Effector CD4-positive, alpha-beta T cell (primary cell): Measurements from ENCODE around the gene MACROD1.
A peak's percentile ranks its signal among the peaks of the same experiment; 100 is the strongest.

Source experiments
- DNase-seq: peaks from one replicate; pipeline ENCODE4 v3.0.0-alpha.2; 2020
- total RNA-seq: gene quantifications from one replicate; lab custom pipeline; 2026; lab: John Stamatoyannopoulos, UW

Gene MACROD1
- total RNA-seq, result 2.8 reads per million, percentile 9 among the genes with 10 or more reads in this experiment

DNA sequence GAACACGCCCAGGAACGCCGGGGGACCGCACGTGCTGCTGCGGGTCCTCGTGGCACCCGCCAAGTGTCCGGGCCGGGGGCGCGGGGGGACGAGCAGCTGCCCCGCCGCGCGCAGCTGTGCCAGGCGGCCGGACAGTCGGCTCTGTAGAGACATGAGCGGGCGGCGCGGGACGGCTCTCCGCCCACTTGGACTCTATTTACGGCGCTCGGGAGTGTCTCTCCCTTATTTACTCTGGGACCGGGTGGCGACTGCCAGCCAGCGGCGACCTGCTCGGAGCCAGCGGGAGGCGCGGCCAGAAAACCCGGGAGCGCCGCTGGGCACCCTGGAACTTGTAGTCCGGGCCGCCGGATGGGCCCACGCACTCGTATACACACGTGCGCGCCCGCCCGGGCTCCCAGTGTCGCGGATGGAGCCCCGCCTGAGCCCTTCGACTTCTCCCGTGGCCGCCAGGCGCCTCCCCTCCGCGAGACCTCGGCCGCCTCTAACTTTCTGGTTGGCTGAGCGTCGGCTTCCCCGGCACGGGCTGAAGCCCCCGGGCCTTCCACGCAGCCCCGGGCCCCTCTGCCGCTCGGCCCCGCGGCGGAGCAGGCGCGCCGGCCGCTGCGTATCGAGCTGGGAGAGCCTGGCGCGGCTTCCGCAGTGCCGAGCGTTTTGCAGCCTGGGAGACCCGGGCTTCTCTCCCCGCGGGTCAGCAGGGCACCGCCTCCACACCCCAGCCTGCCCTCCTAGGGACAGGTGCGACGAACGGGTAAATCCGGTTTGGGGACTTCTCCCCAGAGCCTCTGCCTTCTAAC lies at the start of gene MACROD1:
Gene MACROD1 (minus strand): TSS at position 272 of the 794 bp plus-strand sequence. CDS start 119 bp downstream, at position 153.
- DNase-seq, result peak; percentile 73

DNA sequence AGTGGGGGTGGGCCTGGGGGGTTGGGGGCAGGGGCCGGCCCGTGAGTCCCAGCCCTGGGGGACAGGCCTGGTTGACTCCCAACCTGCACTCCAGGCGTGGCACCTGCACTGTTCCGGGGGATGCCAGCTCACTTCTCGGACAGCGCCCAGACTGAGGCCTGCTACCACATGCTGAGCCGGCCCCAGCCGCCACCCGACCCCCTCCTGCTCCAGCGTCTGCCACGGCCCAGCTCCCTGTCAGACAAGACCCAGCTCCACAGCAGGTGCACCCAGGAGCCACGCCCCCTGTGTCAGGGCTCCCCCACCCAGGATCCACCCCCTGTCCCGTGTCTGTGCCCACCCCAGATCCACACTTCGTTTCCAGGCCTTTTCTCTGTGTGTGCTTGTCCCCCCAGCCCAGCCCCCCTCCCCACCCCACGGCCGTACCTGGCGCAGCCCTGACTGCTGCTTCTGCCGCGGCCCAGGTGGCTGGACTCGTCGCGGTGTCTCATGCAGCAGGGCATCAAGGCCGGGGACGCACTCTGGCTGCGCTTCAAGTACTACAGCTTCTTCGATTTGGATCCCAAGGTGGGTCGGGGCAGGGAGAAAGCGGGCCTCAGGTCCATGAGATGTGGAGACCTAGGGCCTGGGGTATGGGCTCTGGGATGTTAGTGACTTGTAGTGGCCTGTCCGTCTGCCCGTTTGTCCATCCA lies 45.4 kb upstream of the MACROD1 start:
- DNase-seq, result no peak

GRCh38 chr11:64210301-64211020 lies 44.5 kb upstream of the MACROD1 start:
- no peak for DNase-seq

DNA sequence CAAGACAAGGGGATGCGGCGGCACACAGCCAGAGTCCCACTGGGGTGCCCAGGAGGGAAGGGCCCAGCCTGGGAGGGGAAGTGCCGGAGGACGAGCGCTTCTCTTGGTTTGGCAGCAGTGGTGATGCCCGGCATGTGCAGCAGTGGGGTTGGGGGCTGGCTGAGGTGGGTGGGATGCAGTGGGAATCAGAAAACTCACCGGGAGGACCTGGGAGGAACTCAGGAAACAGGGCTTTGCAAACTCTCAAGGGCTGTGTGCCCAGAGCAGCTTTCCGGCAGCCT lies 43.6 kb upstream of the MACROD1 start:
- no peak for DNase-seq

DNA sequence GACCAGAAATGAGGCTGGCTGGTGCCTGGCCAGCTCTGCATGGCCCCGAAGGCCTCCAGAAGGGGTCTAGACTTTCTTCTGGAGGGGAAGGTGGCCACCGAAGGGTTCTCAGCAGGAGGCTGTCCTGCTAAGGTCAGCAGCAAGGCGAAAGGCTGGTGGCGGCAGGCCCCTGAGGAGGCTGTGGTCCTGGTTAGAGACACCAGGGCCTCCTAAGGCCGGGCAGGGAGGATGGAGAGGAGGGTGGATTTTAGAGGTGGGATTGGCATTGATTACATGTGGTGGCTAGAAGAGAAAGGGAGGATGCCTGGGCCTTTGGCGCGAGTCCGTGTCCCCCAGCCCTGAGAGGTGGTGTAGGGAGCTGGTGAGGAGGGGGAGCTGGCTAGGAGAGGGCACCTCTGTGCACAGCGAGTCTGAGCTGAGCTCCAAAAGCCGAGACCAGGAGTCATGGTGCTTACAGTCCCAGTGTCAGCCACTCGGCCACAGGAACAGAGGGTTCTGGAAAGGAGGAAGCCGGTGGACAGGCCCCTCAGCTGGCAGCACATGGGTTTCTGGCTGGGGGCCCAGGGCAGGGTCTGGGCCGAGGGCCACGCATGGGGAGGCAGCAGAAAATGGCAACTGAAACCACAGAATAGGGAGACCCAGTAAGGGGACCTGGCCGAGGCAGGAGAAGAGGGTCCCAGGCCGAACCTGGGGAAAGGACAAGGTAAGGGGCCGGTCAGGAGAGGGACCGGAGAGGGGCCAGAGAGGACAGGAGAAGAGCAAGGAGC lies 43.1 kb upstream of the MACROD1 start:
- DNase-seq, result no peak

- DNase-seq, result no peak
Observed at GRCh38 chr11:64208086-64208795, 42.3 kb upstream of the MACROD1 start.

- peak; percentile 64 for DNase-seq
Observed at GRCh38 chr11:64207256-64208085, 41.6 kb upstream of the MACROD1 start.

- peak; percentile 53 for DNase-seq
Observed at GRCh38 chr11:64206457-64207255, 40.7 kb upstream of the MACROD1 start, which contains the start of gene FERMT3. FERMT3 (plus strand) TSS chr11:64206721; CDS start chr11:64207365, 644 bp downstream.

- peak; percentile 82 for DNase-seq
Observed at GRCh38 chr11:64204464-64204989, 38.6 kb upstream of the MACROD1 start.

DNA sequence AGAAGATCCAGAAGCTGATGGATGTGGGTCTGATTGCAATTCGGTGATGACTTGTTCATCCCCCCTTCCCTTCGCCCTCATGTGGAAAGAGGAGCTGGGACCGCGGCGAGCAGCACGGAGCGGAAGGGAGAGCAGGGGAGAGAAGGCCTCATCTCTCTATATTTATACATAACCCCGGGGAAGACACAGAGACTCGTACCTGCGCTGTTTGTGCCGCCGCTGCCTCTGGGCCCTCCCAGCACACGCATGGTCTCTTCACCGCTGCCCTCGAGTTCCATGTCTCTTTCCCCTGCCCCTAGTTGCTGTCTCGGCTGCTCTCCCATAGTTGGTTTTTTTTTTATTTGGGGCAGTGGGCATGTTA lies 38.1 kb upstream of the MACROD1 start:
- DNase-seq, result no peak

GRCh38 chr11:64203421-64204079 lies 37.6 kb upstream of the MACROD1 start:
- no peak for DNase-seq

GRCh38 chr11:64202992-64203391 lies 37.1 kb upstream of the MACROD1 start:
- no peak for DNase-seq

- DNase-seq, result no peak
Observed at GRCh38 chr11:64201543-64201942, 35.6 kb upstream of the MACROD1 start.

- no peak for DNase-seq
Observed at GRCh38 chr11:64198511-64198910, 32.6 kb upstream of the MACROD1 start.

DNA sequence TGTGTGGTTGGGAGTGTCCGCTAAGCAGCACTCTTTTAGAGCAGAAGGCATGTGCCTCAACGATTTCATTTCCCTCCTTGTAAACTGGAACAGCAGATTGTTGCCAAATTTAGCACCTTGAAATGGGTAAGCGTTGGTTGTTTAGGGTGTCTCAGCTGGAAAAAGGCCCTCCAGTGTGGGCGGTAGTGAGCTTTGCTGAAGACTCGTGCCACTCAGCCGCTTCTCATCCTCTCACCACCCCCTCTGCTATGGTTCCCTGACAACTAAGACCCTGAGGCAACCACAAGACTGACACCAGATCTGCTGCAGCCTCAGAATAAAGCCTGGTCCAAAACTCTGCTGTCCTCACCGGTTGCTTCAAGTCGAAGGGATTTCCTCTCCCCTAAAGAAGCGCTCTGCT lies 30.7 kb upstream of the MACROD1 start:
- DNase-seq, result no peak

- DNase-seq, result no peak
Observed at GRCh38 chr11:64192434-64192833, 26.5 kb upstream of the MACROD1 start.

GRCh38 chr11:64186492-64187165 lies 20.7 kb upstream of the MACROD1 start:
- peak; percentile 27 for DNase-seq

DNA sequence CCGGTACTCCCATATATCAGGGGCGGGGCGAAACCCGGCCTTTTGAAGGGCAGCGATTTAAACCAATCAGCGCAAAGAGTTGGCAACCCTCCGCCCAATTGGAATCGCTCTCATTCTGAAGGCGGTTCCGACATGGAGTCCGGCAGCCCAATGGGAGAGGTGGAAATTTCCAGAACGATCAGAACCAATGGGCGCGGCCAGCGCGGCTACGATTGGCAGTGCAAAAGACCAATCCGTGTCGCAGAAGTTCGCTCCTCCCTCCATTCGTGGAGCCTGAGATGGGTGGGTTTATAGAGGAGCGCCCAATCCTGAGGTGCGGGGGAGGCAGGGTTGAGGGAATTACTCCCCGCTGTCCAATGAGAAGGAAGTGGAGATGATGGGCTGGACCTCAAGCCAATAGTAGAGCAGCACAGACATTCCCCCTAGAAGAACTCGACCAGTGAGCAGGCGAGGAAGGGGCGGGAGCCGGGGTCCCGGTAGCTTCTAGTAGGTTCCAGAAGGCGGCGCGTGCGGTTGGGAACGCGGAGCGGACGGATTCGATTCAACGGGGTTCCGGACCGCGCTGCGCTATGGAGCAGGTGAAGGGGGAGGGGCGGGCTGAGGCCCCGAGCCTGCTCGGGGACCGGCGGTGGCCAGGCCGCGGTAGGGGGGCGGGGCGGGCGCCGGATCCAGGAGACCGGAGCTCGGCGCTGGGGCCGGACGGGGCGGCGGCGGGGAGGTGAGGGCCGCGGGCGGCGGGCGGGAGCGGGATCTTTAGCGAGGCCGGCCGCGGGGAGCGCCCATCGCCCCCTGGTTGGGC lies 20.0 kb upstream of the MACROD1 start, which contains the start of gene STIP1:
Gene STIP1 (plus strand): TSS at position 479 of the 799 bp plus-strand sequence. CDS start 91 bp downstream, at position 570.
- DNase-seq, result peak; percentile 97
